Measurements from ENCODE around the gene REXO2.

DNA sequence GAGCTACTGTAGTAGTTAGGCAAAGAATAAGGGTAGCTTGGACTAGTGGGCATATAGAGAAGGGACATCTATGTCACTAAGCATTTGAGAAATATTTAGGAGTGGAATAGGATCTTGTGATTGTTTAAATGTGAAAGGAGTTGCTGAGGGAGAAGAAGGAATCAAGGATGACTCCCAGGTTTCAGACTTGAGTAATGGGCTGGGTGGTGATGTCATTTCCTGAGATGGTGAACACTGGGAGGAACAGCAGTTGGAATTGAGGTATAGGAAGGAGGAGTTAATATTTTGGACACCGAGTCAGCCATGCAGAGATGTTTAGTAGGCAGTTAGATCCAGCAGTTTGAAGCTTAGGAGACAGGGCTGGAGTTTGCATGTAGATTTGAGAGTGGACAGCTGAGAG is 40.1 kb downstream of the REXO2 start:
- TF ChIP-seq, protein P1, sequence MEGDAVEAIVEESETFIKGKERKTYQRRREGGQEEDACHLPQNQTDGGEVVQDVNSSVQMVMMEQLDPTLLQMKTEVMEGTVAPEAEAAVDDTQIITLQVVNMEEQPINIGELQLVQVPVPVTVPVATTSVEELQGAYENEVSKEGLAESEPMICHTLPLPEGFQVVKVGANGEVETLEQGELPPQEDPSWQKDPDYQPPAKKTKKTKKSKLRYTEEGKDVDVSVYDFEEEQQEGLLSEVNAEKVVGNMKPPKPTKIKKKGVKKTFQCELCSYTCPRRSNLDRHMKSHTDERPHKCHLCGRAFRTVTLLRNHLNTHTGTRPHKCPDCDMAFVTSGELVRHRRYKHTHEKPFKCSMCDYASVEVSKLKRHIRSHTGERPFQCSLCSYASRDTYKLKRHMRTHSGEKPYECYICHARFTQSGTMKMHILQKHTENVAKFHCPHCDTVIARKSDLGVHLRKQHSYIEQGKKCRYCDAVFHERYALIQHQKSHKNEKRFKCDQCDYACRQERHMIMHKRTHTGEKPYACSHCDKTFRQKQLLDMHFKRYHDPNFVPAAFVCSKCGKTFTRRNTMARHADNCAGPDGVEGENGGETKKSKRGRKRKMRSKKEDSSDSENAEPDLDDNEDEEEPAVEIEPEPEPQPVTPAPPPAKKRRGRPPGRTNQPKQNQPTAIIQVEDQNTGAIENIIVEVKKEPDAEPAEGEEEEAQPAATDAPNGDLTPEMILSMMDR (conservative IDR thresholded peaks at IDR 0.05) = no peak
- TF ChIP-seq EZH2 (IDR thresholded peaks at IDR 0.05; ENCODE audit: low read depth) = no peak

Data from PC-9 (cell line).